Adipocyte (in vitro differentiated cells): Measurements from ENCODE around the gene MTO1.
"Not testable (repeated sequence)": the region's sequence is repeated elsewhere in the genome, so short reads cannot be mapped to it uniquely, and the experiment has no call there.

Source experiments
- DNase-seq: peaks from one replicate; pipeline ENCODE4 v3.0.0-alpha.2; 2015; ENCODE audit warnings: low read depth
- H3K27me3 ChIP-seq: replicated peaks from 2 replicates; pipeline ENCODE4 v1.7.0; 2013; ENCODE audit warnings: mild to moderate bottlenecking, low read length, moderate library complexity; ENCODE audit not compliant: control insufficient read depth, insufficient read depth
- H3K36me3 ChIP-seq: 2 replicates; pipeline ENCODE4 v1.7.0; 2013; ENCODE audit warnings: low read length, mild to moderate bottlenecking, moderate library complexity; ENCODE audit not compliant: control insufficient read depth, insufficient read depth, severe bottlenecking
- H3K4me1 ChIP-seq: 2 replicates; pipeline ENCODE4 v1.7.0; 2013; ENCODE audit warnings: mild to moderate bottlenecking, low read length, moderate library complexity; ENCODE audit not compliant: control insufficient read depth, insufficient read depth
- H3K4me3 ChIP-seq: 2 replicates; pipeline ENCODE4 v1.7.0; 2013; ENCODE audit warnings: mild to moderate bottlenecking, low read length, moderate library complexity
- H3K9ac ChIP-seq: 2 replicates; pipeline ENCODE4 v1.7.0; 2013; ENCODE audit warnings: mild to moderate bottlenecking, low read length, moderate library complexity
- H3K9me3 ChIP-seq: 2 replicates; pipeline ENCODE4 v1.7.0; 2013; ENCODE audit warnings: mild to moderate bottlenecking, low read length, moderate library complexity; ENCODE audit not compliant: control insufficient read depth

The MTO1 gene

GRCh38 chr6:73538116-73538779, 76.7 kb downstream of the MTO1 start:
- no peaks in the 10 kb centered on the region for H3K9me3 ChIP-seq
- no peak overlapping the region for H3K9ac ChIP-seq
- no peaks in the 10 kb centered on the region for H3K27me3 ChIP-seq
- DNase-seq = no peak
- no peaks in the 10 kb centered on the region for H3K36me3 ChIP-seq
- peaks cover 2% of the 10 kb centered on the region for H3K4me1 ChIP-seq
- H3K4me3 ChIP-seq = no peak overlapping the region

GRCh38 chr6:73542481-73542880, 80.9 kb downstream of the MTO1 start:
- not testable (repeated sequence) for H3K4me1 ChIP-seq, H3K4me3 ChIP-seq, H3K9me3 ChIP-seq, H3K36me3 ChIP-seq, H3K27me3 ChIP-seq, H3K9ac ChIP-seq, DNase-seq

GRCh38 chr6:73542891-73543290, 81.4 kb downstream of the MTO1 start:
- DNase-seq = no peak
- no peak overlapping the region for H3K9ac ChIP-seq
- H3K9me3 ChIP-seq = no peaks in the 10 kb centered on the region
- no peaks in the 10 kb centered on the region for H3K36me3 ChIP-seq
- peaks cover 1% of the 10 kb centered on the region for H3K4me1 ChIP-seq
- H3K4me3 ChIP-seq = no peak overlapping the region
- no peaks in the 10 kb centered on the region for H3K27me3 ChIP-seq

GRCh38 chr6:73547036-73547435, 85.5 kb downstream of the MTO1 start:
- no peaks in the 10 kb centered on the region for H3K27me3 ChIP-seq
- H3K4me3 ChIP-seq = no peak overlapping the region
- DNase-seq = no peak
- no peak overlapping the region for H3K9ac ChIP-seq
- peaks cover 13% of the 10 kb centered on the region for H3K4me1 ChIP-seq
- no peaks in the 10 kb centered on the region for H3K9me3 ChIP-seq
- no peaks in the 10 kb centered on the region for H3K36me3 ChIP-seq

GRCh38 chr6:73548458-73549446, 87.2 kb downstream of the MTO1 start:
- peaks cover 13% of the 10 kb centered on the region for H3K4me1 ChIP-seq
- no peak overlapping the region for H3K9ac ChIP-seq
- H3K36me3 ChIP-seq = no peaks in the 10 kb centered on the region
- H3K4me3 ChIP-seq = no peak overlapping the region
- no peaks in the 10 kb centered on the region for H3K9me3 ChIP-seq
- H3K27me3 ChIP-seq = no peaks in the 10 kb centered on the region
- DNase-seq = no peak

- H3K4me1 ChIP-seq = peaks cover 13% of the 10 kb centered on the region
- H3K9me3 ChIP-seq, H3K36me3 ChIP-seq, H3K4me3 ChIP-seq, DNase-seq, H3K27me3 ChIP-seq, H3K9ac ChIP-seq: not testable (repeated sequence)
These were observed 89.6 kb downstream of the MTO1 start for GRCh38 chr6:73551115-73551514.

- not testable (repeated sequence) for H3K4me3 ChIP-seq, H3K27me3 ChIP-seq, H3K4me1 ChIP-seq, DNase-seq, H3K36me3 ChIP-seq, H3K9me3 ChIP-seq, H3K9ac ChIP-seq
These were observed 93.9 kb downstream of the MTO1 start for GRCh38 chr6:73555380-73555949.

GRCh38 chr6:73556836-73557235, 95.3 kb downstream of the MTO1 start:
- no peak overlapping the region for H3K9ac ChIP-seq
- DNase-seq = no peak
- peaks cover 5% of the 10 kb centered on the region for H3K4me1 ChIP-seq
- H3K36me3 ChIP-seq = no peaks in the 10 kb centered on the region
- H3K27me3 ChIP-seq = no peaks in the 10 kb centered on the region
- H3K9me3 ChIP-seq = no peaks in the 10 kb centered on the region
- H3K4me3 ChIP-seq = no peak overlapping the region
